H9 (cell line): Measurements from ENCODE around the gene SLC6A19. TPM values are rescaled to one million over a fixed set of nuclear protein-coding genes. Genes with fewer than 3 reads are reported as not detected.

Experiments used
- DNase-seq: peaks from one replicate; pipeline ENCODE4 v3.0.0-alpha.2; 2017
- H2AFZ ChIP-seq: one replicate; pipeline ENCODE4 v1.6.1; 2013; ENCODE audit warnings: mild to moderate bottlenecking, low read length, control low read depth, moderate library complexity
- H2AK5ac ChIP-seq: 2 replicates; pipeline ENCODE4 v1.6.1; 2013; ENCODE audit warnings: low read length, control low read depth, mixed read lengths; ENCODE audit not compliant: insufficient read length
- H2BK120ac ChIP-seq: one replicate; pipeline ENCODE4 v1.6.1; 2013; ENCODE audit warnings: low read depth, mild to moderate bottlenecking, low read length, control low read depth, inconsistent platforms; ENCODE audit not compliant: poor library complexity, severe bottlenecking
- H2BK12ac ChIP-seq: 2 replicates; pipeline ENCODE4 v1.6.1; 2013; ENCODE audit warnings: low read length, control low read depth, mixed read lengths, low read depth; ENCODE audit not compliant: insufficient read length
- H2BK15ac ChIP-seq: 2 replicates; pipeline ENCODE4 v1.6.1; 2013; ENCODE audit warnings: low read depth, low read length, control low read depth
- H2BK20ac ChIP-seq: one replicate; pipeline ENCODE4 v1.6.1; 2013; ENCODE audit warnings: low read depth, mild to moderate bottlenecking, low read length, control low read depth, inconsistent platforms; ENCODE audit not compliant: poor library complexity, severe bottlenecking
- H2BK5ac ChIP-seq: 2 replicates; pipeline ENCODE4 v1.6.1; 2013; ENCODE audit warnings: low read length, control low read depth, mixed read lengths; ENCODE audit not compliant: insufficient read length
- H3K14ac ChIP-seq: 2 replicates; pipeline ENCODE4 v1.6.1; 2013; ENCODE audit warnings: low read length, control low read depth; ENCODE audit not compliant: insufficient read depth
- H3K18ac ChIP-seq: 2 replicates; pipeline ENCODE4 v1.6.1; 2013; ENCODE audit warnings: low read depth, mild to moderate bottlenecking, mixed read lengths, low read length, control low read depth; ENCODE audit not compliant: insufficient read length
- H3K23ac ChIP-seq: 2 replicates; pipeline ENCODE4 v1.6.1; 2013; ENCODE audit warnings: low read length, control low read depth, mixed read lengths, low read depth; ENCODE audit not compliant: insufficient read length
- H3K23me2 ChIP-seq: 2 replicates; pipeline ENCODE4 v1.6.1; 2013; ENCODE audit warnings: low read depth, mild to moderate bottlenecking, mixed read lengths, low read length, control low read depth; ENCODE audit not compliant: insufficient read length, poor library complexity, severe bottlenecking
- H3K27ac ChIP-seq: 2 replicates; pipeline ENCODE4 v1.5.1; 2013; ENCODE audit warnings: low read length, control low read depth, mixed read lengths, low read depth; ENCODE audit not compliant: insufficient read length
- H3K27me3 ChIP-seq: 2 replicates; pipeline ENCODE4 v1.6.1; 2013; ENCODE audit warnings: low read length, control low read depth, inconsistent platforms; ENCODE audit not compliant: insufficient read depth
- H3K4ac ChIP-seq: 2 replicates; pipeline ENCODE4 v1.6.1; 2013; ENCODE audit warnings: low read depth, mild to moderate bottlenecking, control low read depth, inconsistent platforms, low read length, moderate library complexity
- H3K4me1 ChIP-seq: 2 replicates; pipeline ENCODE4 v1.6.1; 2013; ENCODE audit warnings: low read length, control low read depth, inconsistent platforms; ENCODE audit not compliant: insufficient read depth
- H3K4me2 ChIP-seq: 2 replicates; pipeline ENCODE4 v1.6.1; 2013; ENCODE audit warnings: low read length, control low read depth, mixed read lengths; ENCODE audit not compliant: insufficient read length, insufficient read depth
- H3K56ac ChIP-seq: 2 replicates; pipeline ENCODE4 v1.6.1; 2013; ENCODE audit warnings: low read depth, mild to moderate bottlenecking, mixed read lengths, low read length, control low read depth; ENCODE audit not compliant: insufficient read length
- H3K79me1 ChIP-seq: 2 replicates; pipeline ENCODE4 v1.6.1; 2013; ENCODE audit warnings: low read depth, mild to moderate bottlenecking, moderate library complexity, low read length, control low read depth, inconsistent platforms; ENCODE audit not compliant: insufficient read depth, poor library complexity, severe bottlenecking
- H3K79me2 ChIP-seq: 2 replicates; pipeline ENCODE4 v1.6.1; 2013; ENCODE audit warnings: low read length, control low read depth, inconsistent platforms; ENCODE audit not compliant: insufficient read depth
- H3K9ac ChIP-seq: 2 replicates; pipeline ENCODE4 v1.6.1; 2013; ENCODE audit warnings: low read length, control low read depth, mixed read lengths; ENCODE audit not compliant: insufficient read length; ENCODE audit errors: extremely low read depth
- H3K9me3 ChIP-seq: one replicate; pipeline ENCODE4 v1.6.1; 2013; ENCODE audit warnings: low read depth, low read length, inconsistent platforms; ENCODE audit not compliant: control insufficient read depth
- H3T11ph ChIP-seq: one replicate; pipeline ENCODE4 v1.6.1; 2013; ENCODE audit warnings: mild to moderate bottlenecking, low read length, control low read depth, inconsistent platforms
- H4K20me1 ChIP-seq: one replicate; pipeline ENCODE4 v1.6.1; 2013; ENCODE audit not compliant: control insufficient read depth, insufficient read length, insufficient read depth
- H4K5ac ChIP-seq: 2 replicates; pipeline ENCODE4 v1.6.1; 2013; ENCODE audit warnings: low read depth, mild to moderate bottlenecking, mixed read lengths, low read length, control low read depth; ENCODE audit not compliant: insufficient read length
- H4K8ac ChIP-seq: replicated peaks from 2 replicates; pipeline ENCODE4 v1.6.1; 2013; ENCODE audit warnings: low read length, control low read depth, mixed read lengths, low read depth; ENCODE audit not compliant: insufficient read length
- H4K91ac ChIP-seq: 2 replicates; pipeline ENCODE4 v1.6.1; 2013; ENCODE audit warnings: low read depth, mild to moderate bottlenecking, moderate library complexity, mixed read lengths, low read length, control low read depth; ENCODE audit not compliant: insufficient read length
- H3K27ac Mint-ChIP-seq, 3 experiments: 2 replicates in 2 of 3; 3 replicates in 1 of 3; pipeline ENCODE4 v1.8.0; 2020 to 2021; ENCODE audit warnings: mixed read lengths in 3 of 3, mild to moderate bottlenecking in 1 of 3, moderate library complexity in 1 of 3
- H3K27me3 Mint-ChIP-seq: 2 replicates; pipeline ENCODE4 v1.8.0; 2021; ENCODE audit warnings: low read depth, mild to moderate bottlenecking, moderate library complexity, mixed read lengths
- H3K36me3 Mint-ChIP-seq, 3 experiments: 2 replicates in 2 of 3; 3 replicates in 1 of 3; pipeline ENCODE4 v1.8.0; 2020 to 2021; ENCODE audit warnings: low read depth in 3 of 3, mixed read lengths in 3 of 3; ENCODE audit not compliant: insufficient read depth in 1 of 3
- H3K4me1 Mint-ChIP-seq, 2 experiments: 2 replicates each; pipeline ENCODE4 v1.8.0; 2020; ENCODE audit warnings: mixed read lengths in 2 of 2
- H3K4me3 Mint-ChIP-seq, 2 experiments: 2 replicates in 1 of 2; 3 replicates in 1 of 2; pipeline ENCODE4 v1.8.0; 2020 to 2021; ENCODE audit warnings: mild to moderate bottlenecking in 2 of 2, mixed read lengths in 2 of 2, moderate library complexity in 1 of 2
- H3K9me3 Mint-ChIP-seq, 2 experiments: 2 replicates in 1 of 2; 3 replicates in 1 of 2; pipeline ENCODE4 v1.8.0; 2020; ENCODE audit warnings: mild to moderate bottlenecking in 2 of 2, mixed read lengths in 2 of 2, moderate library complexity in 1 of 2
- WGBS: extraction: QIAGEN DNeasy Blood & Tissue Kit; methylation state at CpG from one replicate; pipeline ENCODE4 v1.1.7; 2013; ENCODE audit warnings: missing lambda C conversion rate, low lambda C conversion rate, mixed read lengths; ENCODE audit not compliant: insufficient read length; ENCODE audit errors: extremely low coverage; 5-methylcytosine and 5-hydroxymethylcytosine counted together
- total RNA-seq: library from RNA; stranded (reverse); gene quantifications from 2 replicates; pipeline ENCODE4 v1.2.1, GENCODE V29; 2021
- TF ChIP-seq, protein P1 (sequence below): fragments of 200-600 bp; sonication (generic); conservative IDR thresholded peaks from 3 replicates; pipeline ENCODE4 v1.8.0; 2021; ENCODE audit warnings: antibody characterized with exemption, mild to moderate bottlenecking

Gene SLC6A19
- total RNA-seq, 1 experiment from 2014 or later, result not detected

GRCh38 chr5:1182633-1183423 lies 18.6 kb upstream of the SLC6A19 start:
- Histone ChIP-seq H2BK120ac (no peak overlapping the region), H2BK20ac (no peak overlapping the region), H3K27ac (no peak overlapping the region), H3K9ac (no peak overlapping the region), H3K23me2 (no peaks in the 10 kb centered on the region), H2BK15ac (no peak overlapping the region), H3K79me2 (no peaks in the 10 kb centered on the region), H4K5ac (no peak overlapping the region), H3K27me3 (no peaks in the 10 kb centered on the region), H4K20me1 (no peaks in the 10 kb centered on the region), H3K18ac (no peak overlapping the region), H3K9me3 (no peaks in the 10 kb centered on the region), H3K23ac (no peak overlapping the region), H3K79me1 (no peaks in the 10 kb centered on the region), H3K14ac (no peak overlapping the region), H2AK5ac (no peak overlapping the region), H3K56ac (no peak overlapping the region), H3K4me1 (no peaks in the 10 kb centered on the region), H2BK5ac (no peak overlapping the region), H3T11ph (no peak overlapping the region), H2AFZ (no peak overlapping the region), H3K4me2 (no peak overlapping the region), H4K8ac (no peak overlapping the region), H3K4ac (no peak overlapping the region), H2BK12ac (no peak overlapping the region), H4K91ac (no peak overlapping the region)
- Mint-ChIP-seq H3K36me3 (no peaks in the 10 kb centered on the region), H3K27ac (peak overlapping the region in 2 of 3 experiments; percentile 20 to 27; a peak in 1 of 7 replicates), H3K4me1 (peaks cover 5% of the 10 kb centered on the region in 2 experiments; a peak in 2 of 4 replicates), H3K27me3 (no peaks in the 10 kb centered on the region; the same call in 1 of the 2 replicates), H3K4me3 (no peak overlapping the region), H3K9me3 (no peaks in the 10 kb centered on the region)
- WGBS, result no CpG with 5 or more reads among the region's 31 CpGs
- no peak for DNase-seq
- TF ChIP-seq, protein P1, sequence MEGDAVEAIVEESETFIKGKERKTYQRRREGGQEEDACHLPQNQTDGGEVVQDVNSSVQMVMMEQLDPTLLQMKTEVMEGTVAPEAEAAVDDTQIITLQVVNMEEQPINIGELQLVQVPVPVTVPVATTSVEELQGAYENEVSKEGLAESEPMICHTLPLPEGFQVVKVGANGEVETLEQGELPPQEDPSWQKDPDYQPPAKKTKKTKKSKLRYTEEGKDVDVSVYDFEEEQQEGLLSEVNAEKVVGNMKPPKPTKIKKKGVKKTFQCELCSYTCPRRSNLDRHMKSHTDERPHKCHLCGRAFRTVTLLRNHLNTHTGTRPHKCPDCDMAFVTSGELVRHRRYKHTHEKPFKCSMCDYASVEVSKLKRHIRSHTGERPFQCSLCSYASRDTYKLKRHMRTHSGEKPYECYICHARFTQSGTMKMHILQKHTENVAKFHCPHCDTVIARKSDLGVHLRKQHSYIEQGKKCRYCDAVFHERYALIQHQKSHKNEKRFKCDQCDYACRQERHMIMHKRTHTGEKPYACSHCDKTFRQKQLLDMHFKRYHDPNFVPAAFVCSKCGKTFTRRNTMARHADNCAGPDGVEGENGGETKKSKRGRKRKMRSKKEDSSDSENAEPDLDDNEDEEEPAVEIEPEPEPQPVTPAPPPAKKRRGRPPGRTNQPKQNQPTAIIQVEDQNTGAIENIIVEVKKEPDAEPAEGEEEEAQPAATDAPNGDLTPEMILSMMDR, result no peak
